ENCODE data around the gene FOXE1.

GRCh38 chr9:97876061-97876460 is 23.0 kb downstream of the FOXE1 start:
- TF ChIP-seq, protein P1, sequence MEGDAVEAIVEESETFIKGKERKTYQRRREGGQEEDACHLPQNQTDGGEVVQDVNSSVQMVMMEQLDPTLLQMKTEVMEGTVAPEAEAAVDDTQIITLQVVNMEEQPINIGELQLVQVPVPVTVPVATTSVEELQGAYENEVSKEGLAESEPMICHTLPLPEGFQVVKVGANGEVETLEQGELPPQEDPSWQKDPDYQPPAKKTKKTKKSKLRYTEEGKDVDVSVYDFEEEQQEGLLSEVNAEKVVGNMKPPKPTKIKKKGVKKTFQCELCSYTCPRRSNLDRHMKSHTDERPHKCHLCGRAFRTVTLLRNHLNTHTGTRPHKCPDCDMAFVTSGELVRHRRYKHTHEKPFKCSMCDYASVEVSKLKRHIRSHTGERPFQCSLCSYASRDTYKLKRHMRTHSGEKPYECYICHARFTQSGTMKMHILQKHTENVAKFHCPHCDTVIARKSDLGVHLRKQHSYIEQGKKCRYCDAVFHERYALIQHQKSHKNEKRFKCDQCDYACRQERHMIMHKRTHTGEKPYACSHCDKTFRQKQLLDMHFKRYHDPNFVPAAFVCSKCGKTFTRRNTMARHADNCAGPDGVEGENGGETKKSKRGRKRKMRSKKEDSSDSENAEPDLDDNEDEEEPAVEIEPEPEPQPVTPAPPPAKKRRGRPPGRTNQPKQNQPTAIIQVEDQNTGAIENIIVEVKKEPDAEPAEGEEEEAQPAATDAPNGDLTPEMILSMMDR (tag by site-specific recombination; IDR thresholded peaks at IDR 0.05), result no peak
- TF ChIP-seq ZNF629 (tag by site-specific recombination; IDR thresholded peaks at IDR 0.05), result no peak
- no peak for TF ChIP-seq ZBTB7A (tag by site-specific recombination; IDR thresholded peaks at IDR 0.05; ENCODE audit: low read depth)
- no peak for TF ChIP-seq HOXD13 (CRISPR knock-in tag; IDR thresholded peaks at IDR 0.05; ENCODE audit: borderline replicate concordance)
- no peak for TF ChIP-seq ZNF585B (tag by site-specific recombination; IDR thresholded peaks at IDR 0.05)

Data from HEK293 (cell line).